ENCODE measurements around the gene ROBO2. TPM values are rescaled to one million over a fixed set of nuclear protein-coding genes. Genes with fewer than 3 reads are reported as not detected.

The ROBO2 gene
- polyA plus RNA-seq, 1 of the 3 experiments (the other 2 are of a cell fraction), result not detected

DNA sequence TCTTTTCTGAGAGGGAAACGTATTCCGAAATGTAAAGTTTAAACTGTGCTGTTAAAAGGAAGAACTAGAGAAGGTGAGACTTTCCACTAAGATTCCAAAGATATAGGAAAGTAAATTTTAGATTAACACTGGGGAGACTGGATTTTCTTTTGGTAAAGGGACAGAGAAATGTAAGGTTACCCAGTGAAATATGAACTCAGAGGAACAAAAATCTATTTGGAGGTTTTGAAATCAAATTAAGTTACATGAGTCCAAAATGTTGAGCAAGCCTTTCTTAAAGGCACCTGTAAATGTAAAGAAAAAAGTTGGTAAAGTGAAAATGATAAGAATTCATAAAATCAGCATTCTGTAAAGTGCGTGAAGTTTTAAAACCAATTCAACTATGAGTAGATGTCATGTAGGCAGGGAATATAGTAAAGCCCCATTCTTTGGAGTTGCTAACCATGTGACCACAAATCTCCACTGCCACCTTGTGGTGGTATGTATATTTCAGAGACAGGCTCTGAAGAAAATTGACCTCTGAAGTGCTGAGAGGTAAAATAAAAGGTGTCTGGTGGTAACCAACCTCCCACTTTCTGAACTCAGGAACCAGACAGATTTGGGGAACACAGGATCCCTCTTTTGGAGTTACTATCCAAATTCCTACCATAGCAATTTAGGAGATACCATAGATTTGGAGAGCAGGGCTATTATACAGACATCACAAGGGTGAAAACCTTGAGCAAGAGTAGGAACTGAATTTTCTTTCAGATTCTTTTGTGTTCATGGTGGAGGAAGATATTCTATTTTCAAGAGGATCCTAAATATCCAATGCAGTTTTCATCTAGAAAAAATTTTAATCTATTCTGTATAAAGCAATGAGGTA lies 215.3 kb downstream of the ROBO2 start:
- H3K4me1 ChIP-seq (ENCODE audit: control insufficient read depth in 1 of 2, insufficient read depth in 2 of 2, low read depth in 1 of 2, low read length in 1 of 2), result no peaks in the 10 kb centered on the region; a peak in 1 of 4 replicates
- POLR2A ChIA-PET, result no interaction called here
- peak; percentile 65 for DNase-seq

More for the DNA sequence above, 215.3 kb downstream of the ROBO2 start:
- CTCF ChIA-PET, result interaction anchor here (0.7 to 11.2 kb wide), 7 partner anchors 12 to 576 kb away, joined by 3 to 95 read pairs (median 4); partner anchors contain the start of gene ROBO2
- H3K36me3 ChIP-seq (replicated peaks in 1 of 2; ENCODE audit: control insufficient read depth in 1 of 2, insufficient read depth in 2 of 2, low read length in 1 of 2), result no peaks in the 10 kb centered on the region
- no peak overlapping the region for H3K9ac ChIP-seq
- 46% methylated on average over 3 of the region's 3 CpGs for WGBS (ENCODE audit: low lambda C conversion rate)
- no peak overlapping the region for H2AFZ ChIP-seq (ENCODE audit: low read depth)
- no peaks in the 10 kb centered on the region for H3K27me3 ChIP-seq (ENCODE audit: insufficient read depth)
- H3K4me2 ChIP-seq, result no peak overlapping the region
- no peaks in the 10 kb centered on the region for H4K20me1 ChIP-seq (ENCODE audit: insufficient read depth)
- H3K79me2 ChIP-seq (ENCODE audit: insufficient read depth), result no peaks in the 10 kb centered on the region
- TF ChIP-seq MXI1 (IDR thresholded peaks at IDR 0.05; ENCODE audit: low read depth, low read length), result no peak
- TF ChIP-seq TCF12 (IDR thresholded peaks at IDR 0.05), result no peak
- peak; percentile 89 for TF ChIP-seq SMC3 (IDR thresholded peaks at IDR 0.05; ENCODE audit: low read depth, low read length)
- no peak for TF ChIP-seq TAF1 (IDR thresholded peaks at IDR 0.05; ENCODE audit: borderline replicate concordance, low read depth, low read length)
- no peak for TF ChIP-seq GATA2 (CRISPR knock-in tag; IDR thresholded peaks at IDR 0.05)
- TF ChIP-seq, protein P1, sequence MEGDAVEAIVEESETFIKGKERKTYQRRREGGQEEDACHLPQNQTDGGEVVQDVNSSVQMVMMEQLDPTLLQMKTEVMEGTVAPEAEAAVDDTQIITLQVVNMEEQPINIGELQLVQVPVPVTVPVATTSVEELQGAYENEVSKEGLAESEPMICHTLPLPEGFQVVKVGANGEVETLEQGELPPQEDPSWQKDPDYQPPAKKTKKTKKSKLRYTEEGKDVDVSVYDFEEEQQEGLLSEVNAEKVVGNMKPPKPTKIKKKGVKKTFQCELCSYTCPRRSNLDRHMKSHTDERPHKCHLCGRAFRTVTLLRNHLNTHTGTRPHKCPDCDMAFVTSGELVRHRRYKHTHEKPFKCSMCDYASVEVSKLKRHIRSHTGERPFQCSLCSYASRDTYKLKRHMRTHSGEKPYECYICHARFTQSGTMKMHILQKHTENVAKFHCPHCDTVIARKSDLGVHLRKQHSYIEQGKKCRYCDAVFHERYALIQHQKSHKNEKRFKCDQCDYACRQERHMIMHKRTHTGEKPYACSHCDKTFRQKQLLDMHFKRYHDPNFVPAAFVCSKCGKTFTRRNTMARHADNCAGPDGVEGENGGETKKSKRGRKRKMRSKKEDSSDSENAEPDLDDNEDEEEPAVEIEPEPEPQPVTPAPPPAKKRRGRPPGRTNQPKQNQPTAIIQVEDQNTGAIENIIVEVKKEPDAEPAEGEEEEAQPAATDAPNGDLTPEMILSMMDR (IDR thresholded peaks at IDR 0.05), result peak; percentile 77
- TF ChIP-seq EZH2phosphoT487 (IDR thresholded peaks at IDR 0.05; ENCODE audit: borderline replicate concordance, low read depth), result no peak
- TF ChIP-seq RCOR1 (IDR thresholded peaks at IDR 0.05; ENCODE audit: low read length), result 0 out of 2 replicates have a peak, but pooled peaks have one; percentile 26
- no peak for TF ChIP-seq RFX5 (IDR thresholded peaks at IDR 0.05; ENCODE audit: low read length)
- TF ChIP-seq, protein P2, sequence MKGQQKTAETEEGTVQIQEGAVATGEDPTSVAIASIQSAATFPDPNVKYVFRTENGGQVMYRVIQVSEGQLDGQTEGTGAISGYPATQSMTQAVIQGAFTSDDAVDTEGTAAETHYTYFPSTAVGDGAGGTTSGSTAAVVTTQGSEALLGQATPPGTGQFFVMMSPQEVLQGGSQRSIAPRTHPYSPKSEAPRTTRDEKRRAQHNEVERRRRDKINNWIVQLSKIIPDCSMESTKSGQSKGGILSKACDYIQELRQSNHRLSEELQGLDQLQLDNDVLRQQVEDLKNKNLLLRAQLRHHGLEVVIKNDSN (IDR thresholded peaks at IDR 0.05; ENCODE audit: borderline replicate concordance, low read depth), result peak; percentile 71; the same call in 1 of the 2 replicates
- TF ChIP-seq RAD21 (IDR thresholded peaks at IDR 0.05; ENCODE audit: low read length), result peak; percentile 93
- TF ChIP-seq, protein P3, sequence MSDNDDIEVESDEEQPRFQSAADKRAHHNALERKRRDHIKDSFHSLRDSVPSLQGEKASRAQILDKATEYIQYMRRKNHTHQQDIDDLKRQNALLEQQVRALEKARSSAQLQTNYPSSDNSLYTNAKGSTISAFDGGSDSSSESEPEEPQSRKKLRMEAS (IDR thresholded peaks at IDR 0.05; ENCODE audit: low read depth), result 0 out of 2 replicates have a peak, but pooled peaks have one; percentile 22
- TF ChIP-seq SIN3A (IDR thresholded peaks at IDR 0.05; ENCODE audit: borderline replicate concordance, low read depth, low read length), result no peak
- H3K27ac ChIP-seq (ENCODE audit: low read depth in 2 of 2, low read length in 1 of 2), result no peak overlapping the region
- no peak overlapping the region; a peak in 1 of 4 replicates for H3K4me3 ChIP-seq (ENCODE audit: low read depth in 2 of 2, low read length in 1 of 2)
- no peaks in the 10 kb centered on the region for H3K9me3 ChIP-seq
- H3F3A ChIP-seq (replicated peaks; ENCODE audit: insufficient read depth), result no peaks in the 10 kb centered on the region
- H3K9me2 ChIP-seq, result no peaks in the 10 kb centered on the region

Measured in SK-N-SH (cell line).